Measurements from ENCODE around the gene ENOX1.

The ENOX1 gene

GRCh38 chr13:43720780-43721397 is 65.9 kb downstream of the ENOX1 start:
- no peaks in the 10 kb centered on the region for H3K9me3 ChIP-seq (ENCODE audit: control insufficient read depth, insufficient read depth, low read depth, low read length)
- H3K27ac ChIP-seq (ENCODE audit: extremely low read depth, low read depth, low read length), result no peak overlapping the region
- no peaks in the 10 kb centered on the region for H3K36me3 ChIP-seq (ENCODE audit: control insufficient read depth in 2 of 2, insufficient read depth in 1 of 2, low read length in 2 of 2)
- H3K4me1 ChIP-seq (ENCODE audit: control insufficient read depth, insufficient read depth, low read length), result peaks cover 4% of the 10 kb centered on the region; the same call in 1 of the 2 replicates
- no peak for TF ChIP-seq ZNF501 (tag by site-specific recombination; IDR thresholded peaks at IDR 0.05)
- no peak for TF ChIP-seq ZNF747 (tag by site-specific recombination; IDR thresholded peaks at IDR 0.05)
- TF ChIP-seq ZNF146 (tag by site-specific recombination; IDR thresholded peaks at IDR 0.05), result no peak
- TF ChIP-seq, protein P1, sequence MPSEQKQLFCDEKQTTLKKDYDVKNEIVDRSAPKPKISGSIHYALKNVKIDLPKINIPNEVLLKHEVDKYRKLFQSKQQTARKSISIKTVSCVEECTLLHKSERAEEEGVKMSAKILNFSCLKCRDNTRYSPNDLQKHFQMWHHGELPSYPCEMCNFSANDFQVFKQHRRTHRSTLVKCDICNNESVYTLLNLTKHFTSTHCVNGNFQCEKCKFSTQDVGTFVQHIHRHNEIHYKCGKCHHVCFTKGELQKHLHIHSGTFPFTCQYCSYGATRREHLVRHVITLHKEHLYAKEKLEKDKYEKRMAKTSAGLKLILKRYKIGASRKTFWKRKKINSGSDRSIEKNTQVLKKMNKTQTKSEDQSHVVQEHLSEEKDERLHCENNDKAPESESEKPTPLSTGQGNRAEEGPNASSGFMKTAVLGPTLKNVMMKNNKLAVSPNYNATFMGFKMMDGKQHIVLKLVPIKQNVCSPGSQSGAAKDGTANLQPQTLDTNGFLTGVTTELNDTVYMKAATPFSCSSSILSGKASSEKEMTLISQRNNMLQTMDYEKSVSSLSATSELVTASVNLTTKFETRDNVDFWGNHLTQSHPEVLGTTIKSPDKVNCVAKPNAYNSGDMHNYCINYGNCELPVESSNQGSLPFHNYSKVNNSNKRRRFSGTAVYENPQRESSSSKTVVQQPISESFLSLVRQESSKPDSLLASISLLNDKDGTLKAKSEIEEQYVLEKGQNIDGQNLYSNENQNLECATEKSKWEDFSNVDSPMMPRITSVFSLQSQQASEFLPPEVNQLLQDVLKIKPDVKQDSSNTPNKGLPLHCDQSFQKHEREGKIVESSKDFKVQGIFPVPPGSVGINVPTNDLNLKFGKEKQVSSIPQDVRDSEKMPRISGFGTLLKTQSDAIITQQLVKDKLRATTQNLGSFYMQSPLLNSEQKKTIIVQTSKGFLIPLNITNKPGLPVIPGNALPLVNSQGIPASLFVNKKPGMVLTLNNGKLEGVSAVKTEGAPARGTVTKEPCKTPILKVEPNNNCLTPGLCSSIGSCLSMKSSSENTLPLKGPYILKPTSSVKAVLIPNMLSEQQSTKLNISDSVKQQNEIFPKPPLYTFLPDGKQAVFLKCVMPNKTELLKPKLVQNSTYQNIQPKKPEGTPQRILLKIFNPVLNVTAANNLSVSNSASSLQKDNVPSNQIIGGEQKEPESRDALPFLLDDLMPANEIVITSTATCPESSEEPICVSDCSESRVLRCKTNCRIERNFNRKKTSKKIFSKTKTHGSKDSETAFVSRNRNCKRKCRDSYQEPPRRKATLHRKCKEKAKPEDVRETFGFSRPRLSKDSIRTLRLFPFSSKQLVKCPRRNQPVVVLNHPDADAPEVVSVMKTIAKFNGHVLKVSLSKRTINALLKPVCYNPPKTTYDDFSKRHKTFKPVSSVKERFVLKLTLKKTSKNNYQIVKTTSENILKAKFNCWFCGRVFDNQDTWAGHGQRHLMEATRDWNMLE (tag by site-specific recombination; conservative IDR thresholded peaks at IDR 0.05; ENCODE audit: low read depth), result no peak
- no peak for TF ChIP-seq ZNF292 (tag by site-specific recombination; IDR thresholded peaks at IDR 0.05; ENCODE audit: borderline replicate concordance, low read depth)
- no peak for TF ChIP-seq ZNF366 (tag by site-specific recombination; conservative IDR thresholded peaks at IDR 0.05)
- TF ChIP-seq MYNN (tag by site-specific recombination; IDR thresholded peaks at IDR 0.05; ENCODE audit: borderline replicate concordance), result no peak
- TF ChIP-seq FEZF1 (tag by site-specific recombination; IDR thresholded peaks at IDR 0.05), result no peak
- TF ChIP-seq KLF9 (tag by site-specific recombination; IDR thresholded peaks at IDR 0.05; ENCODE audit: low read depth), result no peak
- TF ChIP-seq, protein P2, sequence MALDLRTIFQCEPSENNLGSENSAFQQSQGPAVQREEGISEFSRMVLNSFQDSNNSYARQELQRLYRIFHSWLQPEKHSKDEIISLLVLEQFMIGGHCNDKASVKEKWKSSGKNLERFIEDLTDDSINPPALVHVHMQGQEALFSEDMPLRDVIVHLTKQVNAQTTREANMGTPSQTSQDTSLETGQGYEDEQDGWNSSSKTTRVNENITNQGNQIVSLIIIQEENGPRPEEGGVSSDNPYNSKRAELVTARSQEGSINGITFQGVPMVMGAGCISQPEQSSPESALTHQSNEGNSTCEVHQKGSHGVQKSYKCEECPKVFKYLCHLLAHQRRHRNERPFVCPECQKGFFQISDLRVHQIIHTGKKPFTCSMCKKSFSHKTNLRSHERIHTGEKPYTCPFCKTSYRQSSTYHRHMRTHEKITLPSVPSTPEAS (tag by site-specific recombination; IDR thresholded peaks at IDR 0.05), result no peak
- TF ChIP-seq ZNF132 (tag by site-specific recombination; IDR thresholded peaks at IDR 0.05; ENCODE audit: borderline replicate concordance), result no peak
- TF ChIP-seq ZNF529 (tag by site-specific recombination; IDR thresholded peaks at IDR 0.05; ENCODE audit: insufficient replicate concordance), result no peak
- TF ChIP-seq, protein P3, sequence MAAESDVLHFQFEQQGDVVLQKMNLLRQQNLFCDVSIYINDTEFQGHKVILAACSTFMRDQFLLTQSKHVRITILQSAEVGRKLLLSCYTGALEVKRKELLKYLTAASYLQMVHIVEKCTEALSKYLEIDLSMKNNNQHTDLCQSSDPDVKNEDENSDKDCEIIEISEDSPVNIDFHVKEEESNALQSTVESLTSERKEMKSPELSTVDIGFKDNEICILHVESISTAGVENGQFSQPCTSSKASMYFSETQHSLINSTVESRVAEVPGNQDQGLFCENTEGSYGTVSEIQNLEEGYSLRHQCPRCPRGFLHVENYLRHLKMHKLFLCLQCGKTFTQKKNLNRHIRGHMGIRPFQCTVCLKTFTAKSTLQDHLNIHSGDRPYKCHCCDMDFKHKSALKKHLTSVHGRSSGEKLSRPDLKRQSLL (tag by site-specific recombination; IDR thresholded peaks at IDR 0.05), result no peak
- TF ChIP-seq ZNF184 (tag by site-specific recombination; IDR thresholded peaks at IDR 0.05), result no peak
- H3K4me3 ChIP-seq (ENCODE audit: low read depth, low read length), result no peak overlapping the region
- POLR2A ChIA-PET, result no interaction called here
- CTCF ChIA-PET, result no interaction called here

DNA sequence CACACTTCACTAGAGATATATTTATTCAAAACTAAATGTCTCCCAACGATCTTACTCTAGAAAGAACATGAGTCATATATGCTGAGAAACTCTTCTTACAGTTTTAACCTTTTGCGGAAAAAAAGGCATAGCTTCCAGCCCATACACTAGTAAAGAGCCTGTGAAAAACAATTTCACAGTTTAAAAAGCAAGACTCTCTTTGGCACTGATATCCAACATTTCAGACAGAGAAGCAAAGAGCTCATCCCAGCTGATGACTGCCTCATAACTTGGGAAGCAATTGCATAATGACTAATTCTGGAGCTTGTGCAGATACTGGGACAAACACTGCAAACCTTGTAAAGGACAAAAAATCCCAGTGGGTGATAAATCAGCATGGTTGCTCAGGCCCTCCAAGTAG is 88.0 kb downstream of the ENOX1 start:
- Histone ChIP-seq H3K27ac (ENCODE audit: extremely low read depth, low read depth, low read length) (no peak overlapping the region), H3K4me3 (ENCODE audit: low read depth, low read length) (no peak overlapping the region), H3K4me1 (ENCODE audit: control insufficient read depth, insufficient read depth, low read length) (no peaks in the 10 kb centered on the region; the same call in 1 of the 2 replicates), H3K36me3 (ENCODE audit: control insufficient read depth in 2 of 2, insufficient read depth in 1 of 2, low read length in 2 of 2) (no peaks in the 10 kb centered on the region), H3K9me3 (ENCODE audit: control insufficient read depth, insufficient read depth, low read depth, low read length) (no peaks in the 10 kb centered on the region)
- ChIA-PET CTCF (no interaction called here), POLR2A (interaction anchor here (0.6 kb wide), 1 partner anchor 20 kb away, joined by 4 read pairs; no protein-coding TSS in a partner anchor)
- TF ChIP-seq ZNF175 (tag by site-specific recombination; IDR thresholded peaks at IDR 0.05) (no peak), YY2 (tag by site-specific recombination; IDR thresholded peaks at IDR 0.05) (no peak), ZNF140 (tag by site-specific recombination; IDR thresholded peaks at IDR 0.05) (no peak), GLI4 (tag by site-specific recombination; IDR thresholded peaks at IDR 0.05) (no peak), ZNF423 (tag by site-specific recombination; IDR thresholded peaks at IDR 0.05) (no peak), HOXA7 (CRISPR knock-in tag; IDR thresholded peaks at IDR 0.05; ENCODE audit: borderline replicate concordance) (no peak), ZNF239 (tag by site-specific recombination; IDR thresholded peaks at IDR 0.05) (no peak), ZFP41 (tag by site-specific recombination; IDR thresholded peaks at IDR 0.05; ENCODE audit: borderline replicate concordance) (no peak), ZNF624 (tag by site-specific recombination; IDR thresholded peaks at IDR 0.05) (no peak), ZBTB7A (tag by site-specific recombination; IDR thresholded peaks at IDR 0.05; ENCODE audit: low read depth) (no peak), ZNF157 (tag by site-specific recombination; IDR thresholded peaks at IDR 0.05) (no peak), SP7 (tag by site-specific recombination; IDR thresholded peaks at IDR 0.05) (no peak), ZFP69B (tag by site-specific recombination; IDR thresholded peaks at IDR 0.05) (no peak), PBX3 (CRISPR knock-in tag; IDR thresholded peaks at IDR 0.05) (no peak)

Measured in HEK293 (cell line).